ENCODE data around the gene SH3RF1. TPM values are rescaled to one million over a fixed set of nuclear protein-coding genes. Genes with fewer than 3 reads are reported as not detected.
A peak's percentile ranks its signal among the peaks of the same experiment; 100 is the strongest.

SH3RF1 gene
- 25.6 and 30.5 TPM in 2 replicates for total RNA-seq

- DNase-seq (ENCODE audit: low read depth), result no peak
- H3K27me3 ChIP-seq (ENCODE audit: control insufficient read depth, insufficient read depth, low read length), result no peaks in the 10 kb centered on the region
- peak; percentile 20 for TF ChIP-seq CTCF (IDR thresholded peaks at IDR 0.05; ENCODE audit: insufficient read depth, low read length, poor library complexity, severe bottlenecking)
These were observed at the start of gene SH3RF1 for GRCh38 chr4:169270810-169271691. Gene SH3RF1, minus strand, starts transcription at chr4:169270956. Its CDS starts 1,744 bp downstream, at chr4:169269212.

GRCh38 chr4:169315530-169316343, 45.0 kb upstream of the SH3RF1 start:
- no peaks in the 10 kb centered on the region for H3K27me3 ChIP-seq (ENCODE audit: control insufficient read depth, insufficient read depth, low read length)
- TF ChIP-seq CTCF (IDR thresholded peaks at IDR 0.05; ENCODE audit: insufficient read depth, low read length, poor library complexity, severe bottlenecking), result no peak
- H3K36me3 ChIP-seq (ENCODE audit: control insufficient read depth, insufficient read depth, low read length), result no peaks in the 10 kb centered on the region
- no peak for DNase-seq (ENCODE audit: low read depth)
- no peak overlapping the region for H3K4me3 ChIP-seq (ENCODE audit: low read depth, low read length)

More at GRCh38 chr4:169270810-169271691, at the start of gene SH3RF1:
- Histone ChIP-seq H3K4me3 (ENCODE audit: low read depth, low read length) (peak within 1 kb of the TSS; percentile 99), H3K36me3 (ENCODE audit: control insufficient read depth, insufficient read depth, low read length) (no peaks in the 10 kb centered on the region)

GRCh38 chr4:169314906-169315305, 44.1 kb upstream of the SH3RF1 start:
- TF ChIP-seq CTCF (IDR thresholded peaks at IDR 0.05; ENCODE audit: insufficient read depth, low read length, poor library complexity, severe bottlenecking), result no peak
- Histone ChIP-seq H3K36me3 (ENCODE audit: control insufficient read depth, insufficient read depth, low read length) (no peaks in the 10 kb centered on the region), H3K4me3 (ENCODE audit: low read depth, low read length) (no peak overlapping the region), H3K27me3 (ENCODE audit: control insufficient read depth, insufficient read depth, low read length) (no peaks in the 10 kb centered on the region)
- DNase-seq (ENCODE audit: low read depth), result peak; percentile 32

- no peak for DNase-seq (ENCODE audit: low read depth)
- H3K4me3 ChIP-seq (ENCODE audit: low read depth, low read length), result no peak overlapping the region
- TF ChIP-seq CTCF (IDR thresholded peaks at IDR 0.05; ENCODE audit: insufficient read depth, low read length, poor library complexity, severe bottlenecking), result no peak
- no peaks in the 10 kb centered on the region for H3K36me3 ChIP-seq (ENCODE audit: control insufficient read depth, insufficient read depth, low read length)
- no peaks in the 10 kb centered on the region for H3K27me3 ChIP-seq (ENCODE audit: control insufficient read depth, insufficient read depth, low read length)
These were observed 43.0 kb upstream of the SH3RF1 start for GRCh38 chr4:169313732-169314131.

- DNase-seq (ENCODE audit: low read depth), result no peak
- no peak for TF ChIP-seq CTCF (IDR thresholded peaks at IDR 0.05; ENCODE audit: insufficient read depth, low read length, poor library complexity, severe bottlenecking)
- no peaks in the 10 kb centered on the region for H3K27me3 ChIP-seq (ENCODE audit: control insufficient read depth, insufficient read depth, low read length)
These were observed 42.1 kb upstream of the SH3RF1 start for GRCh38 chr4:169312690-169313422.

More at GRCh38 chr4:169312690-169313422, 42.1 kb upstream of the SH3RF1 start:
- no peaks in the 10 kb centered on the region for H3K36me3 ChIP-seq (ENCODE audit: control insufficient read depth, insufficient read depth, low read length)
- no peak overlapping the region for H3K4me3 ChIP-seq (ENCODE audit: low read depth, low read length)

All from kidney epithelial cell (primary cell).